Ishikawa (cell line): ENCODE results near the gene ABTB2.

Source experiments
- CEBPB ChIP-seq: IDR thresholded peaks from 2 replicates; pipeline ENCODE4 v1.6.1; 2012
- CREB1 ChIP-seq: IDR thresholded peaks from 2 replicates; pipeline ENCODE4 v1.6.1; 2012; ENCODE audit warnings: low read depth
- EGR1 ChIP-seq: IDR thresholded peaks from 2 replicates; pipeline ENCODE4 v1.6.1; 2012
- EP300 ChIP-seq: IDR thresholded peaks from 2 replicates; pipeline ENCODE4 v1.6.1; 2012; ENCODE audit warnings: borderline replicate concordance
- FOXM1 ChIP-seq: IDR thresholded peaks from 2 replicates; pipeline ENCODE4 v1.6.1; 2012; ENCODE audit warnings: low read depth, borderline replicate concordance
- NFIC ChIP-seq: IDR thresholded peaks from 2 replicates; pipeline ENCODE4 v1.6.1; 2012
- RAD21 ChIP-seq: IDR thresholded peaks from 2 replicates; pipeline ENCODE4 v1.6.1; 2012; ENCODE audit warnings: low read depth
- TAF1 ChIP-seq: IDR thresholded peaks from 2 replicates; pipeline ENCODE4 v1.6.1; 2012; ENCODE audit warnings: low read depth, mild to moderate bottlenecking
- TCF12 ChIP-seq: IDR thresholded peaks from 2 replicates; pipeline ENCODE4 v1.6.1; 2012; ENCODE audit warnings: low read depth
- TEAD4 ChIP-seq: IDR thresholded peaks from 2 replicates; pipeline ENCODE4 v1.6.1; 2012
- USF1 ChIP-seq: IDR thresholded peaks from 2 replicates; pipeline ENCODE4 v1.6.1; 2012
- YY1 ChIP-seq: IDR thresholded peaks from 2 replicates; pipeline ENCODE4 v1.6.1; 2012; ENCODE audit warnings: low read depth
- ZBTB7A ChIP-seq: IDR thresholded peaks from 2 replicates; pipeline ENCODE4 v1.6.1; 2012; ENCODE audit warnings: low read depth
- TF ChIP-seq, protein P1 (sequence below): IDR thresholded peaks from 2 replicates; pipeline ENCODE4 v1.6.1; 2012
- TF ChIP-seq, protein P2 (sequence below): IDR thresholded peaks from 2 replicates; pipeline ENCODE4 v1.6.1; 2012; ENCODE audit warnings: low read depth, mild to moderate bottlenecking

The ABTB2 gene

DNA sequence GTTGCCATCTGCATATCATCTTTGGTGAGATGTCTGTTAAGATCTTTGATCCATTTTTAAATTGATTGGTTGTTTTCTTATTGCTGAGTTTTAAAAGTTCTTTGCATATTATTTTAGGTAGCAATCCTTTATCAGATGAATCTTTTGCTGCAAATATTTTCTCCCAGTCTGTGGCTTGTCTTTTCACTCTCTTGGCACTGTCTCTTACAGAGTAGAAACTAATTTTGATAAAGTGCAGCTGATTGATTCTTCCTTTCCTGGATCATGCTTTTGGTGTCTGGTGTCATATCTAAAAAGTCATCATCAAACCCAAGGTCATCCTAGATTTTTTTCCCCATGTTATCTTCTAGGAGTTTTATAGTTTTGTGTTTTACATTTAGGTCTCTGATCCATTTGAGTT, 139.7 kb downstream of the ABTB2 start:
- TF ChIP-seq EGR1 (no peak), YY1 (no peak), EP300 (no peak), RAD21 (no peak), TAF1 (no peak), ZBTB7A (no peak), FOXM1 (no peak), CEBPB (no peak), CREB1 (no peak), TEAD4 (no peak), USF1 (no peak), TCF12 (no peak), NFIC (no peak)
- TF ChIP-seq, protein P1, sequence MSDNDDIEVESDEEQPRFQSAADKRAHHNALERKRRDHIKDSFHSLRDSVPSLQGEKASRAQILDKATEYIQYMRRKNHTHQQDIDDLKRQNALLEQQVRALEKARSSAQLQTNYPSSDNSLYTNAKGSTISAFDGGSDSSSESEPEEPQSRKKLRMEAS = no peak
- TF ChIP-seq, protein P2, sequence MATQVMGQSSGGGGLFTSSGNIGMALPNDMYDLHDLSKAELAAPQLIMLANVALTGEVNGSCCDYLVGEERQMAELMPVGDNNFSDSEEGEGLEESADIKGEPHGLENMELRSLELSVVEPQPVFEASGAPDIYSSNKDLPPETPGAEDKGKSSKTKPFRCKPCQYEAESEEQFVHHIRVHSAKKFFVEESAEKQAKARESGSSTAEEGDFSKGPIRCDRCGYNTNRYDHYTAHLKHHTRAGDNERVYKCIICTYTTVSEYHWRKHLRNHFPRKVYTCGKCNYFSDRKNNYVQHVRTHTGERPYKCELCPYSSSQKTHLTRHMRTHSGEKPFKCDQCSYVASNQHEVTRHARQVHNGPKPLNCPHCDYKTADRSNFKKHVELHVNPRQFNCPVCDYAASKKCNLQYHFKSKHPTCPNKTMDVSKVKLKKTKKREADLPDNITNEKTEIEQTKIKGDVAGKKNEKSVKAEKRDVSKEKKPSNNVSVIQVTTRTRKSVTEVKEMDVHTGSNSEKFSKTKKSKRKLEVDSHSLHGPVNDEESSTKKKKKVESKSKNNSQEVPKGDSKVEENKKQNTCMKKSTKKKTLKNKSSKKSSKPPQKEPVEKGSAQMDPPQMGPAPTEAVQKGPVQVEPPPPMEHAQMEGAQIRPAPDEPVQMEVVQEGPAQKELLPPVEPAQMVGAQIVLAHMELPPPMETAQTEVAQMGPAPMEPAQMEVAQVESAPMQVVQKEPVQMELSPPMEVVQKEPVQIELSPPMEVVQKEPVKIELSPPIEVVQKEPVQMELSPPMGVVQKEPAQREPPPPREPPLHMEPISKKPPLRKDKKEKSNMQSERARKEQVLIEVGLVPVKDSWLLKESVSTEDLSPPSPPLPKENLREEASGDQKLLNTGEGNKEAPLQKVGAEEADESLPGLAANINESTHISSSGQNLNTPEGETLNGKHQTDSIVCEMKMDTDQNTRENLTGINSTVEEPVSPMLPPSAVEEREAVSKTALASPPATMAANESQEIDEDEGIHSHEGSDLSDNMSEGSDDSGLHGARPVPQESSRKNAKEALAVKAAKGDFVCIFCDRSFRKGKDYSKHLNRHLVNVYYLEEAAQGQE = no peak

DNA sequence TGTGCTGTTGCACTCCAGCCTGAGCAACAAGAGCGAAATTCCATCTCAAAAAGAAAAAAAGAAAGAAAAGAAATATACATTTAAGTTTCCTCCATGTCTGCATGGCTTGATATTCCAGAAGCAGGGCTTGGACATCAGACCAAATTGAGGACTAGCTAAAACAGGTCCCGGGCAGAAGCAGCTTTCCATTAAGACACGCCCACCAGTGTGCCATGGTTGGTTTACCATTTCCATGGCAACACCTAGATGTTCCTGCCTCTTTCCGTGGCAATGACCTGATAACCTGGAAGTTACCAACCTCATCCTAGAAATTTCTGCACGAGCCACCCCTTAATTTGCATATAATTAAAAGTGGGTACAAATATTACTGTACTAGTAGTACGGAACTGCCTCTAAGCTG, 141.1 kb downstream of the ABTB2 start:
- TF ChIP-seq FOXM1 (no peak), EP300 (no peak), USF1 (no peak), EGR1 (no peak), TAF1 (no peak), ZBTB7A (no peak)
- TF ChIP-seq, protein P2 = no peak
- TF ChIP-seq, protein P1 = no peak

GRCh38 chr11:34215806-34216453, 141.9 kb downstream of the ABTB2 start:
- TF ChIP-seq, protein P1 = no peak
- no peak for TF ChIP-seq YY1

DNA sequence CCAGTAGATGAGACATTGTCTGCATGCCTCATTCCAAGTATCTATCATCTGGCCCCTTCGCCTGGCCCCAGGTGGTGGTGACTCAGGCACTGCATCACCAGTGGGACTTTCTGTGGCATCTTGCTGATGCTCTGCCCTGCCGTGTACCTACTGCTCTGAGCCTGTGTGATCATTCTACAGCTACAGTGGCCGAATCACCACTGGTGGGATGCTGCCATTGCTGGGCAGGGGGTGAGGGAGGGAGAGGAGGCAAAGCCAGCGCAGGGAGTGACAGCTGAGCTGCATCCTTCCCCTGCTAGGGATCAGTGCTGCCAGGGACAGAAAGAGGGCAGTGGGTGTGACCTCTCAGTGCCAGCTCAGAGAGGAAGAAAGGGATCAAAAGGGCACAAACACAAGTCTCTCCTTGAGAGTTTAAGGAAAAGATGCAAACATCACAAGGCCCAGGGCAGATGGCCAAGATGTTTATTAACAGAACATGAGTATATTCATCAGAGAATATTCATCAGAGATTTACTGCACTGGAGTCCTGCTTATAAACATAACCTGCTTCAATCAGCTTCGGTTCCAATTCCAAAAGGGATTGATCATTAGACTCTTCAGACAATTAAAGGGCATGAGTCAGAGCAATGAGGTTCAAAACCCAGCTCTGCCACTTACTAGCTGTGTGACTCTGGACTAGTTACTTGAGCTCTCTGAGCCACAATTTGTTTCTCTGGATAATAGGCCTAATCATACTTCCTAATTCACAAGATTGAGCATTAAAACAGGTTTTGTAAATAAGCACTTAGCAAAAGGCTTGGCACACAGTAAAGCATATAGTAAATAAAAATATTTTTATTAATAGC, 142.6 kb downstream of the ABTB2 start:
- TF ChIP-seq CEBPB = no peak
- no peak for TF ChIP-seq EGR1
- TF ChIP-seq, protein P1 = no peak
- TF ChIP-seq ZBTB7A = no peak
- TF ChIP-seq USF1 = no peak
- no peak for TF ChIP-seq TEAD4
- TF ChIP-seq CREB1 = no peak
- no peak for TF ChIP-seq TCF12
- no peak for TF ChIP-seq TAF1
- no peak for TF ChIP-seq RAD21
- no peak for TF ChIP-seq NFIC
- no peak for TF ChIP-seq EP300
- TF ChIP-seq YY1 = no peak
- TF ChIP-seq, protein P2 = no peak
- TF ChIP-seq FOXM1 = no peak
